Measurements from ENCODE around the gene TMEM106A.

The TMEM106A gene

Small RNAs within 50 kb of the gene (small RNA-seq; reads per million reads assigned to genes)
- gene AC060780.2 (0 reads per million in 2 experiments), gene AC060780.3 (0 reads per million in 2 experiments), gene RF00004 (0 reads per million in 2 experiments), gene RNU2-1 (0 reads per million in 2 experiments)

All from SK-N-DZ (cell line).